RWPE1 (cell line): ENCODE data around the gene IFTAP.
A peak's percentile ranks its signal among the peaks of the same experiment; 100 is the strongest.

Experiments
- CTCF ChIA-PET: fragments of 350-600 bp; sonication (Branson Sonifier 250); formaldehyde crosslinking; extraction: SDS; loops from one replicate; lab custom pipeline; 2021; lab: Yijun Ruan, JAX
- POLR2A ChIA-PET: fragments of 400-600 bp; formaldehyde crosslinking; extraction: SDS; loops from one replicate; lab custom pipeline; 2020; ENCODE audit warnings: antibody characterized with exemption; ENCODE audit not compliant: low non-redundant PET; lab: Yijun Ruan, JAX
- DNase-seq: peaks from one replicate; pipeline ENCODE4 v3.0.0; 2012; ENCODE audit warnings: low spot score
- H3K27ac ChIP-seq: fragments of 450-650 bp; 2 replicates; pipeline ENCODE4 v1.5.1; 2017
- TF ChIP-seq, protein P1 (sequence below): fragments of 450-650 bp; conservative IDR thresholded peaks from 2 replicates; pipeline ENCODE4 v1.5.1; 2017; ENCODE audit warnings: low read depth, mild to moderate bottlenecking

The IFTAP gene

GRCh38 chr11:36577859-36578258, 16.4 kb upstream of the IFTAP start:
- no peak overlapping the region for H3K27ac ChIP-seq
- DNase-seq, result peak; percentile 10
- TF ChIP-seq, protein P1, sequence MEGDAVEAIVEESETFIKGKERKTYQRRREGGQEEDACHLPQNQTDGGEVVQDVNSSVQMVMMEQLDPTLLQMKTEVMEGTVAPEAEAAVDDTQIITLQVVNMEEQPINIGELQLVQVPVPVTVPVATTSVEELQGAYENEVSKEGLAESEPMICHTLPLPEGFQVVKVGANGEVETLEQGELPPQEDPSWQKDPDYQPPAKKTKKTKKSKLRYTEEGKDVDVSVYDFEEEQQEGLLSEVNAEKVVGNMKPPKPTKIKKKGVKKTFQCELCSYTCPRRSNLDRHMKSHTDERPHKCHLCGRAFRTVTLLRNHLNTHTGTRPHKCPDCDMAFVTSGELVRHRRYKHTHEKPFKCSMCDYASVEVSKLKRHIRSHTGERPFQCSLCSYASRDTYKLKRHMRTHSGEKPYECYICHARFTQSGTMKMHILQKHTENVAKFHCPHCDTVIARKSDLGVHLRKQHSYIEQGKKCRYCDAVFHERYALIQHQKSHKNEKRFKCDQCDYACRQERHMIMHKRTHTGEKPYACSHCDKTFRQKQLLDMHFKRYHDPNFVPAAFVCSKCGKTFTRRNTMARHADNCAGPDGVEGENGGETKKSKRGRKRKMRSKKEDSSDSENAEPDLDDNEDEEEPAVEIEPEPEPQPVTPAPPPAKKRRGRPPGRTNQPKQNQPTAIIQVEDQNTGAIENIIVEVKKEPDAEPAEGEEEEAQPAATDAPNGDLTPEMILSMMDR, result no peak
- ChIA-PET CTCF (no interaction called here), POLR2A (no interaction called here)

GRCh38 chr11:36578458-36578857, 15.8 kb upstream of the IFTAP start:
- ChIA-PET CTCF (no interaction called here), POLR2A (no interaction called here)
- TF ChIP-seq, protein P1, result no peak
- no peak overlapping the region for H3K27ac ChIP-seq
- DNase-seq, result no peak

GRCh38 chr11:36581536-36581935, 12.8 kb upstream of the IFTAP start:
- TF ChIP-seq, protein P1, result no peak
- ChIA-PET CTCF (no interaction called here), POLR2A (no interaction called here)
- no peak overlapping the region for H3K27ac ChIP-seq
- DNase-seq, result no peak

DNA sequence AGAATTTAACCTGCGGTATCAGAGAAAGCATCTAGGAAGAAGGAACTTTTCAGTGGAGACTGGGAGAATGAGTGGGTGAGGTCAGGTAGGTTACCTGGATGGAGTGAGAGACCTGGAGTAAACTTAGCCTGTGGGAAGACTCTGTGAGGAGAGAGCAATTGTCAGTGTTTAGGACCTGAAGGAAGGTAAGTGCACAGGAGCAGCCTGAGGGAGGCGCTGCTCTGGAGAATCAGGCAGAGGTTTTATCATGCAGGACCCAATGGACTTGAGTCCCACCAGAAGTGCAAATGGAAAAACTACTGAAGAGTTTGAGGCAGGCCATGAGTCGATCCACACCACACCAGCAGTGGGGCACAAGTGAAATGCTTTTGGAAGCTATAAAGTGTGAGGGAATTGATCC, 10.6 kb upstream of the IFTAP start:
- no peak for DNase-seq
- TF ChIP-seq, protein P1, result no peak
- ChIA-PET POLR2A (no interaction called here), CTCF (no interaction called here)
- H3K27ac ChIP-seq, result no peak overlapping the region

DNA sequence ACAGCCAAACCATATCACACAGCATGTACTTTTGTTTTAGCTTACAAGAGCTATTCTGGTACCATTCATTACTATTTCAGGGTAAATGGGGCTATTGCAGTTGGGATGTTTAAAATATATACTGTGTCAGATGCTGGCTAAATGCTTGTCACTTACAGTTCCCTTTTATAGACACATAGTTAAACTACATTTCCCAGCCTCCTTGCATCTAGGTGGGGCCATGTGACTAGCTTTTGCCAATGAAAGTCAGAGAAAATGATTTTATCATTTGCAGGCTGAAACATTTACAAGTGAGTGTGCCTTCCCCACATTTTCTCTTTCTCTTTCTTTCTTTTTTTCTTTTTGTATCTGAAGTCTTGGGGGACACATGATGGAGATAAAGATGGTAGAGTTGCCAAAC, 7.8 kb upstream of the IFTAP start:
- TF ChIP-seq, protein P1, result no peak
- no peak overlapping the region for H3K27ac ChIP-seq
- ChIA-PET POLR2A (no interaction called here), CTCF (interaction anchor here (1.5 kb wide), 1 partner anchor 161 kb away, joined by 4 read pairs; no protein-coding TSS in a partner anchor)
- no peak for DNase-seq

GRCh38 chr11:36588099-36588498, 6.2 kb upstream of the IFTAP start:
- no peak overlapping the region for H3K27ac ChIP-seq
- ChIA-PET CTCF (no interaction called here), POLR2A (no interaction called here)
- TF ChIP-seq, protein P1, result no peak
- no peak for DNase-seq

DNA sequence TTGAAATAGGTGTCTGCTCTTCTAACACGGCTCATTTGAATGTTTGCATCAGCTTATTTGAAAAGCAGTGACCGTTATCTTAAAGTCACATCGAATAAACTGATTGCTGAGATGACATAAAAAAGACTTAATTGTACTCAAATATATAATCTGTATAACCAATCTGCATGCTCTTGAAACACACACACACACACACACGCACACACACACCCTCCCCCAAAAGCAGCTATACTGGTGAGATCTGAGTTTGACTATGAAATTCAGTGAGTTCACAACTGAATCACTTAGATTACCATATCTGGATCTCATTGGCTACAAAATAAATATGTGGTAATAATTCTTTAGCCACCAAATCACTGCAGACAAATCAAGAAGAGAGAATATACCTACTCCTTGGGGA, 3.8 kb upstream of the IFTAP start:
- POLR2A ChIA-PET, result no interaction called here
- CTCF ChIA-PET, result interaction anchor here (0.6 kb wide), 1 partner anchor 969 kb away, joined by 3 read pairs; no protein-coding TSS in a partner anchor
- DNase-seq, result no peak
- no peak overlapping the region for H3K27ac ChIP-seq
- TF ChIP-seq, protein P1, result no peak
